Mesothelial cell of epicardium (in vitro differentiated cells): Measurements from ENCODE around the gene SUPT6H. TPM values are rescaled to one million over a fixed set of nuclear protein-coding genes. Genes with fewer than 3 reads are reported as not detected.

Experiments
- DNase-seq, 2 experiments: peaks; one replicate each; pipeline ENCODE4 v3.0.0; 2021; ENCODE audit warnings: low spot score in 2 of 2; ENCODE audit not compliant: unreplicated experiment in 2 of 2
- H3K27ac Mint-ChIP-seq: 2 replicates; pipeline ENCODE4 v1.8.0; 2021; ENCODE audit warnings: mixed read lengths
- H3K27me3 Mint-ChIP-seq: 2 replicates; pipeline ENCODE4 v1.8.0; 2021; ENCODE audit warnings: low read depth, mixed read lengths
- H3K36me3 Mint-ChIP-seq: 2 replicates; pipeline ENCODE4 v1.8.0; 2021; ENCODE audit warnings: mixed read lengths
- H3K4me1 Mint-ChIP-seq: 2 replicates; pipeline ENCODE4 v1.8.0; 2021; ENCODE audit warnings: mixed read lengths
- H3K4me3 Mint-ChIP-seq: 2 replicates; pipeline ENCODE4 v1.8.0; 2021; ENCODE audit warnings: mild to moderate bottlenecking, moderate library complexity, mixed read lengths
- H3K9me3 Mint-ChIP-seq: 2 replicates; pipeline ENCODE4 v1.8.0; 2021; ENCODE audit warnings: mixed read lengths
- CTCF ChIP-seq: fragments of 200-600 bp; sonication (generic); IDR thresholded peaks from one replicate; pipeline ENCODE4 v1.5.0; 2021; ENCODE audit warnings: antibody characterized with exemption; ENCODE audit not compliant: unreplicated experiment
- total RNA-seq: library from RNA; stranded (reverse); gene quantifications from 3 replicates; pipeline ENCODE4 v1.2.1, GENCODE V29; 2021

Gene SUPT6H
- total RNA-seq, 1 donor from 2014 or later = 91.8 TPM

- no peaks in the 10 kb centered on the region for H3K9me3 Mint-ChIP-seq
- H3K36me3 Mint-ChIP-seq = peaks cover 50% of the 10 kb centered on the region
- no peaks in the 10 kb centered on the region for H3K27me3 Mint-ChIP-seq
- no peak overlapping the region for H3K27ac Mint-ChIP-seq
- DNase-seq = no peak
- no peaks in the 10 kb centered on the region for H3K4me1 Mint-ChIP-seq
- H3K4me3 Mint-ChIP-seq = no peak overlapping the region
- TF ChIP-seq CTCF = no peak
These were observed 36.4 kb downstream of the SUPT6H start for GRCh38 chr17:28698253-28698941.

GRCh38 chr17:28700278-28700677, 38.3 kb downstream of the SUPT6H start:
- Mint-ChIP-seq H3K4me1 (no peaks in the 10 kb centered on the region), H3K27ac (no peak overlapping the region), H3K4me3 (no peak overlapping the region), H3K27me3 (no peaks in the 10 kb centered on the region), H3K36me3 (peaks cover 42% of the 10 kb centered on the region), H3K9me3 (no peaks in the 10 kb centered on the region)
- DNase-seq = no peak
- no peak for TF ChIP-seq CTCF

- no peaks in the 10 kb centered on the region for H3K4me1 Mint-ChIP-seq
- no peak for TF ChIP-seq CTCF
- no peaks in the 10 kb centered on the region for H3K9me3 Mint-ChIP-seq
- peaks cover 41% of the 10 kb centered on the region for H3K36me3 Mint-ChIP-seq
- no peaks in the 10 kb centered on the region for H3K27me3 Mint-ChIP-seq
- DNase-seq = no peak
- no peak overlapping the region for H3K4me3 Mint-ChIP-seq
- H3K27ac Mint-ChIP-seq = no peak overlapping the region
These were observed 39.0 kb downstream of the SUPT6H start for GRCh38 chr17:28700830-28701492.

GRCh38 chr17:28702026-28702751, 40.2 kb downstream of the SUPT6H start:
- Mint-ChIP-seq H3K36me3 (peaks cover 36% of the 10 kb centered on the region), H3K27ac (no peak overlapping the region), H3K4me3 (no peak overlapping the region), H3K27me3 (no peaks in the 10 kb centered on the region), H3K9me3 (no peaks in the 10 kb centered on the region), H3K4me1 (no peaks in the 10 kb centered on the region)
- no peak for TF ChIP-seq CTCF
- DNase-seq = no peak

- no peaks in the 10 kb centered on the region for H3K9me3 Mint-ChIP-seq
- no peak for TF ChIP-seq CTCF
- peaks cover 31% of the 10 kb centered on the region for H3K36me3 Mint-ChIP-seq
- H3K27me3 Mint-ChIP-seq = no peaks in the 10 kb centered on the region
- no peak overlapping the region for H3K27ac Mint-ChIP-seq
- no peak for DNase-seq
- no peaks in the 10 kb centered on the region for H3K4me1 Mint-ChIP-seq
- no peak overlapping the region for H3K4me3 Mint-ChIP-seq
These were observed 40.7 kb downstream of the SUPT6H start for GRCh38 chr17:28702752-28703150.
